ENCODE results near the gene GIGYF2.

GIGYF2 gene

GRCh38 chr2:232889876-232890401 is 192.8 kb downstream of the GIGYF2 start:
- TF ChIP-seq ZC3H10 (CRISPR knock-in tag; IDR thresholded peaks at IDR 0.05): no peak
- no peak for TF ChIP-seq ZFP3 (CRISPR knock-in tag; IDR thresholded peaks at IDR 0.05)
- TF ChIP-seq, protein P1, sequence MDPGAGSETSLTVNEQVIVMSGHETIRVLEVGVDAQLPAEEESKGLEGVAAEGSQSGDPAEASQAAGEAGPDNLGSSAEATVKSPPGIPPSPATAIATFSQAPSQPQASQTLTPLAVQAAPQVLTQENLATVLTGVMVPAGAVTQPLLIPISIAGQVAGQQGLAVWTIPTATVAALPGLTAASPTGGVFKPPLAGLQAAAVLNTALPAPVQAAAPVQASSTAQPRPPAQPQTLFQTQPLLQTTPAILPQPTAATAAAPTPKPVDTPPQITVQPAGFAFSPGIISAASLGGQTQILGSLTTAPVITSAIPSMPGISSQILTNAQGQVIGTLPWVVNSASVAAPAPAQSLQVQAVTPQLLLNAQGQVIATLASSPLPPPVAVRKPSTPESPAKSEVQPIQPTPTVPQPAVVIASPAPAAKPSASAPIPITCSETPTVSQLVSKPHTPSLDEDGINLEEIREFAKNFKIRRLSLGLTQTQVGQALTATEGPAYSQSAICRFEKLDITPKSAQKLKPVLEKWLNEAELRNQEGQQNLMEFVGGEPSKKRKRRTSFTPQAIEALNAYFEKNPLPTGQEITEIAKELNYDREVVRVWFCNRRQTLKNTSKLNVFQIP (CRISPR knock-in tag; IDR thresholded peaks at IDR 0.05; ENCODE audit: borderline replicate concordance, low read depth): no peak
- no peak for TF ChIP-seq GLIS3 (CRISPR knock-in tag; IDR thresholded peaks at IDR 0.05)
- no peak for TF ChIP-seq OSR1 (CRISPR knock-in tag; IDR thresholded peaks at IDR 0.05)
- TF ChIP-seq SNAI2 (CRISPR knock-in tag; IDR thresholded peaks at IDR 0.05): no peak
- no peak for TF ChIP-seq ESRRG (CRISPR knock-in tag; IDR thresholded peaks at IDR 0.05)
- TF ChIP-seq TCF4 (CRISPR knock-in tag; IDR thresholded peaks at IDR 0.05; ENCODE audit: borderline replicate concordance): no peak
- TF ChIP-seq RARB (CRISPR knock-in tag; IDR thresholded peaks at IDR 0.05): no peak
- TF ChIP-seq BACH2 (CRISPR knock-in tag; IDR thresholded peaks at IDR 0.05; ENCODE audit: borderline replicate concordance): no peak
- no peak for TF ChIP-seq ZNF8 (CRISPR knock-in tag; IDR thresholded peaks at IDR 0.05)
- TF ChIP-seq ZFP30 (CRISPR knock-in tag; IDR thresholded peaks at IDR 0.05): no peak
- no peak for TF ChIP-seq ZNF70 (CRISPR knock-in tag; IDR thresholded peaks at IDR 0.05)
- TF ChIP-seq TSHZ2 (CRISPR knock-in tag; IDR thresholded peaks at IDR 0.05): no peak
- no peak for TF ChIP-seq CSDC2 (CRISPR knock-in tag; IDR thresholded peaks at IDR 0.05)
- no peak for ATAC-seq

- TF ChIP-seq, protein P1 (CRISPR knock-in tag; IDR thresholded peaks at IDR 0.05; ENCODE audit: borderline replicate concordance, low read depth): no peak
- no peak for TF ChIP-seq ZC3H10 (CRISPR knock-in tag; IDR thresholded peaks at IDR 0.05)
- no peak for TF ChIP-seq ARNTL (CRISPR knock-in tag; IDR thresholded peaks at IDR 0.05; ENCODE audit: borderline replicate concordance, low read depth)
- no peak for TF ChIP-seq ZFP3 (CRISPR knock-in tag; IDR thresholded peaks at IDR 0.05)
- no peak for TF ChIP-seq CSDC2 (CRISPR knock-in tag; IDR thresholded peaks at IDR 0.05)
- no peak for TF ChIP-seq TOX (CRISPR knock-in tag; IDR thresholded peaks at IDR 0.05; ENCODE audit: borderline replicate concordance)
- no peak for TF ChIP-seq ZNF8 (CRISPR knock-in tag; IDR thresholded peaks at IDR 0.05)
- no peak for TF ChIP-seq TSHZ2 (CRISPR knock-in tag; IDR thresholded peaks at IDR 0.05)
- no peak for TF ChIP-seq BACH2 (CRISPR knock-in tag; IDR thresholded peaks at IDR 0.05; ENCODE audit: borderline replicate concordance)
- no peak for TF ChIP-seq ISL1 (CRISPR knock-in tag; IDR thresholded peaks at IDR 0.05)
- no peak for TF ChIP-seq ZFP30 (CRISPR knock-in tag; IDR thresholded peaks at IDR 0.05)
- TF ChIP-seq RARB (CRISPR knock-in tag; IDR thresholded peaks at IDR 0.05): no peak
- no peak for TF ChIP-seq ZNF565 (CRISPR knock-in tag; conservative IDR thresholded peaks at IDR 0.05; ENCODE audit: low read depth)
- no peak for TF ChIP-seq CSRNP3 (CRISPR knock-in tag; IDR thresholded peaks at IDR 0.05)
- ATAC-seq: no peak
Observed at GRCh38 chr2:232890536-232890895, 193.4 kb downstream of the GIGYF2 start.

All from SK-N-SH treated with all-trans-retinoic acid at 6 μM for 48 hours (cell line).